Ovary (tissue), 9 donors: ENCODE data around the gene GNG8. TPM values are rescaled to one million over a fixed set of nuclear protein-coding genes. Genes with fewer than 3 reads are reported as not detected.

ENCODE experiments used
- DNase-seq, 5 donors: peaks; one replicate each; pipeline ENCODE4 v3.0.0-alpha.2; 2019 to 2020
- H3K27ac ChIP-seq, 2 donors: fragments of 200-600 bp; one replicate each; pipeline versions ENCODE4 v1.5.1 to v1.8.0; 2019 to 2022
- H3K27me3 ChIP-seq: fragments of 200-600 bp; one replicate; pipeline ENCODE4 v1.8.0; 2022
- H3K36me3 ChIP-seq: fragments of 200-600 bp; sonication (generic); one replicate; pipeline ENCODE4 v1.5.1; 2019
- H3K4me1 ChIP-seq: one replicate; pipeline ENCODE4 v1.8.1; 2013; ENCODE audit warnings: mild to moderate bottlenecking, moderate library complexity; ENCODE audit not compliant: insufficient read depth
- H3K4me3 ChIP-seq: fragments of 200-600 bp; sonication (generic); one replicate; pipeline ENCODE4 v1.5.1; 2017
- H3K9me3 ChIP-seq, 2 donors: fragments of 200-600 bp in 1 of 2; sonication (generic) in 1 of 2; one replicate each; pipeline versions ENCODE4 v1.5.1 to v1.8.1; 2013 to 2019; ENCODE audit warnings: mild to moderate bottlenecking in 1 of 2, moderate library complexity in 1 of 2
- CTCF ChIP-seq, 3 donors: fragments of 450-650 bp in 2 of 3; fragments of 200-600 bp in 1 of 3; IDR thresholded peaks; one replicate each; pipeline versions ENCODE4 v1.5.1 to v1.8.0; 2016 to 2022; ENCODE audit warnings: antibody characterized with exemption in 3 of 3, mild to moderate bottlenecking in 1 of 3
- EP300 ChIP-seq: sonication (generic); formaldehyde crosslinking; IDR thresholded peaks from one replicate; pipeline ENCODE4 v1.6.1; 2017; ENCODE audit warnings: antibody characterized with exemption
- POLR2A ChIP-seq: fragments of 450-650 bp; IDR thresholded peaks from one replicate; pipeline ENCODE4 v1.6.1; 2017; ENCODE audit warnings: antibody characterized with exemption, mild to moderate bottlenecking, moderate library complexity
- WGBS, 3 donors: extraction: QIAGEN DNeasy Blood & Tissue Kit in 1 of 3; methylation state at CpG; one replicate each; pipeline versions ENCODE4 v1.1.5 to v1.1.7; 2013 to 2017; 5-methylcytosine and 5-hydroxymethylcytosine counted together
- intact Hi-C, 4 donors: fragments of 100-400 bp; cut with DNase I; formaldehyde crosslinking; loops; one replicate each; pipeline versions ENCODE4 v1.11.0 to v1.15.1; 2022 to 2023
- polyA plus RNA-seq, 2 donors: library from polyadenylated mRNA; stranded (reverse); fragments of 200-250 nt in 1 of 2; fragments of 350-450 nt in 1 of 2; fragmentation: Illumina TruSeq in 1 of 2; extraction: RNeasy Lipid Tissue Mini Kit (QIAGEN cat#74804) in 1 of 2; gene quantifications; one replicate each; pipeline ENCODE4 v1.2.3, GENCODE V29; 2013 to 2014
- total RNA-seq, 7 donors: library from RNA; depleted of rRNA in 2 of 7; stranded (reverse); fragments of >200 nt in 2 of 7; fragmentation: NEBNext Ultra II Directional in 3 of 7; extraction: Animal tissue kit (Norgen Biotek cat#: 25700) in 3 of 7; gene quantifications; one replicate each; pipeline versions ENCODE4 v1.1.0 to v1.2.4, GENCODE V29; 2016 to 2023
- donor health status: DM: no; HTN: no; CAD: no; lungs with moderate emphysema.
- donor health status: DM: no; HTN: no; CAD: no.
- donor health status: Bipolar disorder and iron deficiency.
- donor health status: DM: yes; HTN: yes; CAD: no.
- donor health status: DM: no; HTN: no; CAD: no.
- donor health status: DM: yes; HTN: yes; CAD: no.

The GNG8 gene
- total and polyA plus RNA-seq, 9 donors = not detected

GRCh38 chr19:46591870-46592269 is 44.1 kb downstream of the GNG8 start:
- intact Hi-C loops = no loop called here
- H3K27me3 ChIP-seq = no peaks in the 10 kb centered on the region
- 79 to 83% (median 83%) methylated on average over 3 of the region's 3 CpGs for WGBS, 3 donors
- no peaks in the 10 kb centered on the region for H3K4me1 ChIP-seq
- TF ChIP-seq CTCF (IDR thresholded peaks at IDR 0.05) (no peak), EP300 (no peak), POLR2A (no peak)
- no peak overlapping the region for H3K4me3 ChIP-seq
- H3K27ac ChIP-seq = no peak overlapping the region
- no peak for DNase-seq
- no peaks in the 10 kb centered on the region for H3K36me3 ChIP-seq
- no peaks in the 10 kb centered on the region for H3K9me3 ChIP-seq

- H3K36me3 ChIP-seq = no peaks in the 10 kb centered on the region
- no peak for TF ChIP-seq POLR2A
- TF ChIP-seq EP300 = no peak
- no peak for TF ChIP-seq CTCF (IDR thresholded peaks at IDR 0.05)
- no peak overlapping the region for H3K27ac ChIP-seq
- no peaks in the 10 kb centered on the region for H3K9me3 ChIP-seq
- intact Hi-C loops = no loop called here
- WGBS, 3 donors = 93 to 98% (median 94%) methylated on average over 4 of the region's 4 CpGs
- no peak overlapping the region for H3K4me3 ChIP-seq
- DNase-seq = no peak
- no peaks in the 10 kb centered on the region for H3K27me3 ChIP-seq
- H3K4me1 ChIP-seq = no peaks in the 10 kb centered on the region
Measured at GRCh38 chr19:46591254-46591653, 44.7 kb downstream of the GNG8 start.

GRCh38 chr19:46587861-46588260 is 48.1 kb downstream of the GNG8 start:
- Histone ChIP-seq H3K4me1 (no peaks in the 10 kb centered on the region), H3K4me3 (no peak overlapping the region), H3K27ac (no peak overlapping the region), H3K27me3 (no peaks in the 10 kb centered on the region), H3K9me3 (no peaks in the 10 kb centered on the region), H3K36me3 (no peaks in the 10 kb centered on the region)
- intact Hi-C loops = no loop called here
- 84 to 88% (median 86%) methylated on average over 3 of the region's 3 CpGs for WGBS, 3 donors
- TF ChIP-seq POLR2A (no peak), CTCF (IDR thresholded peaks at IDR 0.05) (no peak), EP300 (no peak)
- no peak for DNase-seq

- intact Hi-C loops = no loop called here
- 86 to 91% (median 90%) methylated on average over 4 of the region's 4 CpGs for WGBS, 3 donors
- no peaks in the 10 kb centered on the region for H3K9me3 ChIP-seq
Measured at GRCh38 chr19:46586294-46586693, 49.7 kb downstream of the GNG8 start.

More at GRCh38 chr19:46586294-46586693, 49.7 kb downstream of the GNG8 start:
- DNase-seq = no peak
- H3K4me3 ChIP-seq = no peak overlapping the region
- TF ChIP-seq EP300 (no peak), POLR2A (no peak), CTCF (IDR thresholded peaks at IDR 0.05) (no peak)
- no peak overlapping the region for H3K27ac ChIP-seq
- no peaks in the 10 kb centered on the region for H3K36me3 ChIP-seq
- H3K27me3 ChIP-seq = no peaks in the 10 kb centered on the region
- no peaks in the 10 kb centered on the region for H3K4me1 ChIP-seq
